Umbilical cord (tissue), 2 donors: ENCODE measurements around the gene PTPRG. TPM values are rescaled to one million over a fixed set of nuclear protein-coding genes. Genes with fewer than 3 reads are reported as not detected.
"Not testable (repeated sequence)": the region's sequence is repeated elsewhere in the genome, so short reads cannot be mapped to it uniquely, and the experiment has no call there.

ENCODE experiments used
- DNase-seq: peaks from one replicate; pipeline ENCODE4 v3.0.0-alpha.2; 2015; ENCODE audit warnings: low spot score
- total RNA-seq: library from RNA; depleted of rRNA; stranded (reverse); fragments of >200 nt; gene quantifications from one replicate; pipeline ENCODE4 v1.2.3, GENCODE V29; 2014; ENCODE audit warnings: low replicate concordance; ENCODE audit not compliant: insufficient read depth

The PTPRG gene
- total RNA-seq, 1 donor from 2014 or later: 84.0 TPM

DNA sequence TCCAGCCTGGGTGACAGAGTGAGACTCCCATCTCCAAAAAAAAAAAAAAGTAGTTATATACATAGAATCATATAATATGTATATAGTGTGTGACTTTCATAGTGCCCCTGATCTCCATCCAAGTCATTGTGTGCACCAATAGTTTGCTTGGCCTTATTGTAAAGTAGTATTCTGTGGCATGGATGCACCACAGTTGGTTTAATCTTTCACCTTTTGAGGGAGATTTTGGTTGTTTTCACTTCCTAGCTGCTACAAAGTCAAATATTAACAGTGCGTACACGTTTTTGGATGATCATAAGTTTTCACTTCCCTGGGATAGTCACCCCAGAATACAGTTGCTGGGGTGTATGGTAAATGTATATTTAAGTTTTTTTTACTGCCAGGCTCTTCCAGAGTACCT is 162.8 kb downstream of the PTPRG start:
- DNase-seq: no peak

DNA sequence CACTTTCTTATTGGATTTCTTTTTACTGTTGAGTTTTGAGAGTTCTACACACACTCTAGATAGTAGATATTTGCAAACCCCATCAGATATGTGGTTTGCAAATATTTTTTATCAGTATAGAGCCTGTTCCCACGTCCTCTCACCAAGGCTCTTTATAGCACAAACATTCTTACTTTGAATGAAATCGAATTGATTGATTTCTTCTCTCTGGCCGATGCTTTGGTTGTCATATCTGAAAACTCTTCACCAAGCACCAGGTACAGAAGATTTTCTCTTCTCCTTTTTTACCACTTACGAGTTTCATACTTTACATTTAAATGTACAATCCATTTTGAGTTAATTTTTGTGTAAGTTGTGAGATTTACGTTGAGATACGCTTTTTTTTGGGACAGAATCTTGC is 163.4 kb downstream of the PTPRG start:
- no peak for DNase-seq

DNA sequence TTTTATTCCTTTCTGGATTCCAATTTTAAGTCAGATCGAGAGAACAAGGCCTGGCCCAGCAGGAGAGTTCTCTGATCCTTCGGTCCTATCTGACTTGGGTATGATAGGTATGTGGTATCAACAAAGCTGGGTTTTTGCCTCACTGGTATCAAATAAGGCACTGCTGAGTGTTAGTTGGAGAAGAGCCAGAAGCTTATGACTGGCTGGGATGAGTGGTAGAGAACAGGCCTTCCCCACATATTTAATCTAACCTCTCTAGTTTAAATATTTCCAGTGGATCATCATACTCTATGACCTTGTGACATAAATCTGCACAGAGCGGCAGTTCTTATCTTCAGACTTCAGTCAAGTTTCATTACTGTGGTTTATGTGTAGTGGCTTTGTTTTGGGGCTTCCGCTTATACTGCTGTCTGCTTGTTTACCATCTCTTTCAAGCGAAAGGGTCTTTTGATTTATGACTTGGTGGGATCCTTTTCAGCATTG is 164.5 kb downstream of the PTPRG start:
- peak; percentile 95 for DNase-seq

DNA sequence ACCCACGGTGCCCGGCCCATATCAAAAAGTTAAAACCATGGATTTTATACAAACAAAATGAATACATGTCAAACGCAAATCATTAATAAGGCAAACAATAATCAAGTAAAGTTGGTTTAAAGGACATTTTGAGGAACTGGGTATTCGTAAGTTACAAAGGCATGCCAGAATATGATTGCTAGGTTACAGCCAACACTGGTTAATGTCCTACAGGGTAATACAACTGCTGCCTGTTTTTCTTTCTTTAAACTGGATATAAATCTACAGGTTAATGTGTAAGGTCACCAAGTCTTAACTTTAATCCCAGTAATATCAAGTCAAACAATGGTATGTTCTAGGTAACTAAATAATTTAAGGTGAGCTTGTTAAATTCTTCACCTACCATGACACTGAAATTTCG is 166.1 kb downstream of the PTPRG start:
- no peak for DNase-seq

DNA sequence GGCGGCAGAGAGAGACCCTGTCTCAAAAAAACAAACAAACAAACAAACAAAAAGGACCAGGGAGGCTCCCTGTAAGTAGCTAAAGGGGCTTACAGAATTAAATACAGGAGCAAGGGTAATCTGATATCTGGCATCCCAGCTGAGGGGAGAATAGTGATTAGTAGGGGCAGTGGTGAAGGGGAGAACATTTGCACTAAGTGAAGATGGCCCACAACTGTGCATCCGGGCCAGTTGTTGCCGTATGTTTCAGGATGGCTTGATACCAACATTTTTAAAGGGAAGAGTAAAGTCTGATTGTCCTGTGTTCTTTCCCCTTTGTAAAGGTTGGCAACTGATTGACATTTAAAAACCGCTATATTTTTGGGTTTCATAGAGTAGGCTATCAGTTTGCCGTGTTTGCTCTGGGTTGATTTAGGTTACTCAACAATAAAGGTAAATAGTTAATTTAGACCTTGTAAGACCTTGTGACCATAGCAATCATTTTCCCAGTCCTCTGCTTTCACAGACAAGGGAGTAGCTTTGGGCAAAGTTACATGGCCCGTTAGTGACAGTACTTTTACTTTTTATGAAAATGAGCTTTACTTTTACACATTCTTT is 167.8 kb downstream of the PTPRG start:
- no peak for DNase-seq

DNA sequence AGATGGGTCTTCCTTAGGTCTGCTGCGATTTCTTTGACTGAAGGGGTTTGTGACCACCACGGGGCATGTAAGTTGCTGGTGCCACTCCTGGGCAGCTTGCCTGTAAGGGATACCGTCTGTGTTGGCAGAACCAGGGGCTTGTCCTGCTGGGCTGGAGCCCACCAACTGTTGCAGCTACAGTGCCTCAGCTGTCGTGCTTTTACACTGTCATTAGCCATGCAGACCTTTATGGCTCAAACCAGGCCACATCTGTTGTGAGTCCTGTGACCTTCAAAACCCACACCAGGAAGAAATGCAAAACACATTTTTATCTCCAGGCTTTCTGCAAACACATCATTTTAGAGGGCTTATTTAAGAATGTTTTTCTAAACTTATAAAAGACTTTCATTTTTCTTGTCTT is 168.7 kb downstream of the PTPRG start:
- DNase-seq: no peak

DNA sequence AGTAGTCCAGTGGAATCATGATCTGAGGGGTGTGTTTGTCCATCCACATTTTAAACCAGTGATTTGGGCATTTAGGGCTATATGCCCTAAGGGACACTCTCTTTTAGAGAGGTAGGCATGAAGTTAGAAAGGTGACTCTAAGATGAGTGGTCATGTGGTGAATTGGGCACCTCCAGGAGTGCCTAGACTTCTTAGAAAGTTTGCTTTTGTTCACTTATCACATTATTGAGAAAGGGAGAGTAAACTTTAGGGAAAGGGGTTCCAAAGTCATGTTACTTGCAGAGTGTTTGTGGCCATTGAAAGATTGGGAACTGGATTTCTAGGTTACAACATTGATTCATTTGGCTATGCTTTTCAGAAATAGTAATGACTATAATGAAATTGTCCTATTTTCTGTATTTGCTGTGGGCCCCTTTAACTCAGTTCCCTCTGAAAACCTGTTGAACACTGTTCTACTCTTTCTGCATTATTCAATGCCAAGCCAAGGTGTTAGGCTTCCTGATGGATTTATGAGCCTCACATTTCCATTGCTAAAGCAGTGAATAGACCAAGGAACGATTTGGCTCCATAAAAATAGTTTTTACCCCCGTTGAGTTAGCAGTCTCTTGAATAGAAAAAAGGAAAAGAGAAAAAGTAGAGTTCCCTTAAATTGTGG is 169.3 kb downstream of the PTPRG start:
- DNase-seq: no peak

DNA sequence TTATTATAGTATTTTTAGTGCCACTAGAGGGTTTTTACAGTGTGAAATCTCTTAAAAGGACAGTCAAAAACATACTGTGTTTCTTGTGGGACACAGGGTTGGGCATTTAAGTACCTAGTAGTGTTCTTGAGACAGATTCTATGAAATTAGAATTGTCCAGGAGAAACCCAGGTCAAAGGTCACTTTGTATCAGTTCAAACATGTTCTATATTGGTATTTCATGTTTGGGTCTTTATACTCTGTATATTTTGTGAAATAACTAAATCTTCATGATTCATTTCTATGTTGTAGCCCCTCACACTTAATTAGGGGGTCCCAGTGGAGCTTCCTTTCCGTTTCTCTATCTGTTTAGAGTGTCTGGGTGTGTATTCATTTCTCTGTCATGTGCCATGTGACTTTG is 171.6 kb downstream of the PTPRG start:
- DNase-seq: no peak

DNA sequence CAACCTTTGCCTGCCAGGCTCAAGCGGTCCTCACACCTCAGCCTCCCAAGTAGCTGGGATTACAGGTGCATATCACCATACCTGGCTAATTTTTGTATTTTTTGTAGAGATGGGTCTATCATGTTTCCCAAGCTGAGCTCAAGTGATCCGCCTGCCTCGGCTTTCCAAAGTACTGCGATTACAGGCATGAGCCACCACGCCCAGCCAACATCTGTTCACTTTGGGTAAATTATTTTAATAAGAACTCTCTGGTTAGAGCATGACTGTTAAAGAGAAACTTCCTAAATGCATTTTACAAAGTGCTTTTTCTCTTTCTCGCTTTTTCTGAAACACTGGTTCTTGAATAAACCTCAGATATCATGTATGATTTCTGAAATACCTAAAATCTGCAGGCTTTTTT is 172.5 kb downstream of the PTPRG start:
- DNase-seq: peak; percentile 65

DNA sequence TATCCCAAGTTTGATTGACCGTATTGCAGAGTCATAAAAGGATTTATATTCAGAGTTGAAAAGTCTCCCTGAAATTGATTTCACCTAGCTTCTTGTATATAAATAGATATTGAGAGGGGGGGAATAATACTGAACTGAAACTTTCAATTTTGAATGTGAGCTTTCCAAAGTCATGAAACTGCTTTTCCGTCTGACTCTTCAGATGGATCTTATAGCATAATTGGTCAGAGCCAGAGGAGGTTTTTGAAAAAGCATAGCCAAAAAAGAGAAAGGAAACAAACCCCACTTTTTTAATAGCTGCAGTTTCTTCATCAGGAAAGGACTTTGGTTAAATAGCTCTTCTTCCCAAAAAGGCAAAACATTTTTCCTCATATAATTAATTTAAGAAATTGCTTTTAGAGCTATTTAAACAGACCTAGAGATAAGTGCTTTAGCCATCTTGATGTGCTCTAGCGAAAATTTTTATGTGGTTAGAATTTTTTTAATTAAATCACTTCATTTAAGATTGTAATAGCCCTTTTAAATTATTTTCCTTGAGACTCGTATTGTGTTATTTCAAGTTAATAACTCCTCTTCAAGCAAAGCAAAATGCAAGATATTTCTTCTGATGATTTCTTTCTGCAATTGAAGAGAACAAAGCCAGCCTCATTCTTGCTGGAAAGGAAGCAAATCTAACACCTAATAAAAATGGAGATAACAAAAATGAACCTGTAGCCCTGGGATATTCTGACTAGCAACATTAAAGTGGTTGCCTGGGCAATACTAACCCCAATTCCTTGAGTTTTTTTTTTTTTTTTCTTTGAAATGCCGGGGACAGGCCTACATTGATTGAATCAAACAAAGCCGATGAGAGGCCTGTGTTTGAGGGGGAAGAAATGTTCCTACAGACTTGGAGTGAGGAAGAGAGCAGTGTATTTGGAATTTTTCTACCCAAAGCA is 173.6 kb downstream of the PTPRG start:
- peak; percentile 74 for DNase-seq

DNA sequence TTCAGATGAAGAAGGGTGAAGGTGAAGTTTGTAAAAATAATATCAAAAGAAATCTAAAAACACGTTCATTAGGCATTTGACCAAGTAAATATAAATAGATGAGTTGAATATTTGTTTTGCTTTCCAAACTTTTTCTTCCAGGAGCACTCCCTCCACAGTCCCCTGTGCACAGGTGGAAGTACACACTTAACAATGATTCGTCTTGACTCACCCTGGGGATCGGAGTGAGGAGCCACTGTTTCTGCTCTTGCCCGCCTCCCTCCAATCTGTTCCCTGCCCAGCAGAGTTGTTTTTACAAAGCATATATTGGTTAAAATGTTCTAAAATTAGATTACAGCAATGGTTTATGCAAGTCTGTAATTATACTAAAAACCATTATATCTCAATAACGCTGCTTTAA is 175.1 kb downstream of the PTPRG start:
- no peak for DNase-seq

DNA sequence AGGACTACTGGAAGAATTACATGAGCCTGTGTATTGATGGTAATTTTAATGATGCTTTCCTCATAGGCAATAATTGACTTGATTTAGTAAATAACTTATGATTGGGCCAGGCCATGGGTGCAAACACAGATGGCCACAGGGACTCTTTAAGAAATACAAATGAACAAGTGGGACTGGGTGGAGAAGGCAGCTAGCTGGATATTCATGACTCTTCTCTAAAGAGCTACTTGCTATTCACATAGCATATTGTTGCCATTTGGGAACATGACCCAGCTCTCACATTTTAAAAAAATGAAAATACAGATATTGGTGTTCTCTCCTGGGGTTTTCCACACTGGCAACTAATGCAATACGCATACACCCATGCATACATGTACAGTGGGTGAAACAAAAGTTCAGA is 178.3 kb downstream of the PTPRG start:
- no peak for DNase-seq

DNA sequence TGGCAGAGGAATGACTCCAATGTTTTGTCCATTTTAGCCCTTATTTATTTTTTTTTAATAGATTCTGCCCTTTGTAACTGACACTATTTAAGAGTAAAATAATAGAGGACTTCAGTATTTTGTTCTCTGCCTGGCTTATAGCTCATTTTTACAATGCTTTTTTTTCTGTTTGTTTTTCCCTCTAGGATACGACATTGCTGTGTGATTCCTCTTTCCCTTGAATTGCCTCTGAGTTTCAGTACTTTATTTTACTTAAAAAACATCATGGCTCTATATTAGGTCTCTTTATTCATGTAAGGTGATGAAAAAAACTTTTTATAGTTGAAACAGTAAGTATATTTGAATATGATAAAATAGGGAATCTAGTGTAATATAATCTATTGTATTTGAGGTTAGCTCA is 179.1 kb downstream of the PTPRG start:
- DNase-seq: no peak

DNA sequence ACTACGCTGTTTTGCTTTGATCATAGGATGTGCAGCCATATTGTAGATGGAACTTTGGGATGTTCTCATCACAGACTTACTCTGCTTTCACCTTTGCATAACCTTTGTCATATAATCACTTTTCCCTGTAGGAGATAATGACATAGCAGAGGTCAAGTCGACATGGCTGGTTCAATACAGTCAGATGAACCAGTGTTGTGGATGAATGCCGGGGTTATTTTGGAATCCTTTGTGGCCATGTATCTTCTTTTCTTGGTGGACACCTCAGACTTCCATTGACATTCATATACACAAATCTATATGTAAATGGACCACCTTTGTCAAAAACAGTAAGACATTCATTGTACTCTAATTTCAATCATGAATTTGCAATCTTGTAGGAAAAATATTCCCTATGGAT is 180.2 kb downstream of the PTPRG start:
- no peak for DNase-seq

DNA sequence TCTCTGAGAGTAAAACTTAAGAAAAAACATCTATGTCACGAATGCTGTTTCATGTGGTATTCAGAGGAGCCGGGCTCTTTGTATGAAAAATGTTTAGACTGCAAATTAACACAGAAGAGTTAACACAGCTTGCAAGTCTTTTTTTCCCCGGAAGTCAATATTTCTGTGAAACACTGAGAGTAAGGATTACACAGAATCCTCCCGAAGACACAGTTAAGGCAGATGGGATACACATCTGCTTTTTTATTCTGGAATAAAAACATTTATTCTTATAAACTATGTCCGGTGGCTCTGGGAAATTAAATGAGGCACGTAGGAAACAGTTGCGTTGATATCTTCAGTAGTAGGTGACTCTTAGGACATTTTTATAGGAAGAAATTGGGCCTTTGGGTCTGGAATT is 180.6 kb downstream of the PTPRG start:
- peak; percentile 53 for DNase-seq

DNA sequence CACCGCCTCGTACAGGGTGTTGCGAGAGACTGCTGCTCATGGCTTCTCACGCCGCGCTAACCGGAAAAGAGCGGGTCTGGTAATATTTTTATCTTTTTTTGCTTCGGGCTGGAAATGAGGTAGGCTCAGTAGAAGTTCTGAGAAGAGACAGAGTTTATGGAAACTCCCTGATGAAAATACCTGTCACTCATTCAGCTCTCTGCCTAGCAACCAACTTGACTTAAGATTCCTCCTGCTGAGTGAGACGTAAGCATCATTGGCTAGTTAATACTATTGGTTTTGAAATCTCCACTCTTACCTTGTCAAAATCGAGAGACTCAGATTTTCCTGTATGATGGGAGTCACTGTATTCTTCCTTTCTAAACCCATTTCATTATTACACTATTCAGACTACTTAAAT is 181.7 kb downstream of the PTPRG start:
- no peak for DNase-seq

DNA sequence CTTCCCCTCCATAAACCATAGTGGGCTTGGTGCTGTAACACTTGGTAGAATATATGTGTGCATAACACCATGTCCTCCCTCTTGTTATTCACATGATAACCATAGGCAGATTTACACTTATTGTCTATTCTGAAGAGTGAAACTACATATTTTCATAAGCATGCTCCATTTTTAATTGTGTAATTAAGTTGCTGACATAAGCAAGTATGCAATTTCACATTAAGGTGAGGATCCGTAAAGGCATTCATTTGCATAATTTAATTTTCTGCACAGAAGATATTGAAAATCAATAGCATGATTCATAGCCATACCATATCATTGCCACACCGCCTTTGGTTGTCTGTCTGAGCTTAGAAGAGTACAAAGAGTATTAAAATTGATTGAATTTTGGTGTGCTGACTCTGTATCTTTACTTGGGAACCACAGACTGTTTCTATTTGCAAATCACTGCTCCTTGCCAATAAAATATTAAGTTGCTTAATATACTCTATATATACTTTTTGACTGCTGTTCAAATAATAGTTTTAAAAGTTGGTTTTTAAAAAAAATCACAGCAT is 182.4 kb downstream of the PTPRG start:
- no peak for DNase-seq

DNA sequence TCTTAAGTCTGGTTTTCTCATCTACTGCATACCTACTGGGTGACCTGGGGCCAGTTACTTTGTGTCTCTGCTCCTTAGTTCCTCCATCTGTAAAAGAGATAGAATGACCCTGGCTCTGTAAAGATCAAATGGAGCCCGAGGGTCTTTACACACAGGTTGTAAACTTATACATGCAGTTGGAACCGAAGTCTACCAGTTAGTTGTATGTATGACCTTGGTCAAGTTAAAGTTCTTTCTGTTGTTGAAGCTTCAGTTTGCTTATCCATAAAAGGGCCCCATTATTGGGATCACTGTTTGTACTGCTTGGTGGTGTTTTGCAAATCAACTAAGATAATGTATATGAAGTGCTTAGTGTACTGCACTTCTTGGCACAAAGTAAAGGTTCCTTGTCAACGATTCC is 186.9 kb downstream of the PTPRG start:
- DNase-seq: no peak

DNA sequence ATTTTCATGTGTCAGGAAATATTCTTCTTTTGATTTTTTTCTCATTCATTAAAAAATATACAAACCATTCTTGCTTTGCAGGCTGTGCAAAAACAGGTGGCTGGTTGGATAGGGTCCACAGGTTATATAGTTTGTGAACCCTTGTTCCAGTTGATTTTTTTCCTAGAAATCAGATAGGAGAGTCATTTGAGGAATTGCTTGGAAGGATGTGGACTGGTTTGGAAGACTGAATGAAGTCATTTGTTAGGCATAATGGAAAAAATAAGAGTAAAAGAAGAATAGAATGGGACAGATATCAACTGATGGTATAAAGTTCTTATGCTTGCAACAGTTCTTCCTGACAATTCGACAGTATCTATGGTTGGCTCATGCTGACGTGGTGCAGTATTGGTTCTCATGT is 189.4 kb downstream of the PTPRG start:
- no peak for DNase-seq

DNA sequence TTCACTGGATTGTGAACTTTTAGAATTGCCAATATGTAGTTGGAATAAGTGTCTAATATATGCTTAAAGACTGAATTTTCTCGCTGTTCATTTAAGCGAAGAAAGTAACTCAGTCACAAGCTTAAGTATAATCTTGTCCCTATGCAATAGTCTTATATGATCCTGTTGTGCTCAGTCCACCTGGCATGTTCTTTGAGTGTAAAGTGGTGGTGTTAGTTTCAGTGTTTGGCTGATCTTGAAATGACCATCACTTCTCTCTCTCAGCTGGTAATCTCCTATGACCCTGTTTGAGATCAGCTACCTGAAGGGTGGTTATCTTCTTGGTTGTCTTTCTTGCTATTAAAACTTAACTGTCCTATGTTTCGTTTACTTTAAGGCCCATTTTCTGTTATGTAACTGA is 197.5 kb downstream of the PTPRG start:
- no peak for DNase-seq

DNA sequence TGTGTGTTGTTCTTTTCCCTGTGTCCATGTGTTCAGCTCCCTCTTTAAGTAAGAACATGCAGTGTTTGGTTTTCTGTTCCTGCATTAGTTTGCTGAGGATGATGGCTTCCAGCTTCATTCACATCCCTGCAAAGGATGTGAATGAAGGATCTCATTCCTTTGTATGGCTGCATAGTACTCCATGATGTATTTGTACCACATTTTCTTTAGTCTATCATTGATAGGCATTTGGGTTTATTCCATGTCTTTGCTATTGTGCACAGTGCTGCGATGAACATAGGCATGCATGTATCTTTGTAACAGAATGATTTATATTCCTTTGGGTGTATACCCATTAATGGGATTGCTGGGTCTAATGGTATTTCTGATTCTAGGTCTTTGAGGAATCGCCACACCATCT is 199.4 kb downstream of the PTPRG start:
- not testable (repeated sequence) for DNase-seq

DNA sequence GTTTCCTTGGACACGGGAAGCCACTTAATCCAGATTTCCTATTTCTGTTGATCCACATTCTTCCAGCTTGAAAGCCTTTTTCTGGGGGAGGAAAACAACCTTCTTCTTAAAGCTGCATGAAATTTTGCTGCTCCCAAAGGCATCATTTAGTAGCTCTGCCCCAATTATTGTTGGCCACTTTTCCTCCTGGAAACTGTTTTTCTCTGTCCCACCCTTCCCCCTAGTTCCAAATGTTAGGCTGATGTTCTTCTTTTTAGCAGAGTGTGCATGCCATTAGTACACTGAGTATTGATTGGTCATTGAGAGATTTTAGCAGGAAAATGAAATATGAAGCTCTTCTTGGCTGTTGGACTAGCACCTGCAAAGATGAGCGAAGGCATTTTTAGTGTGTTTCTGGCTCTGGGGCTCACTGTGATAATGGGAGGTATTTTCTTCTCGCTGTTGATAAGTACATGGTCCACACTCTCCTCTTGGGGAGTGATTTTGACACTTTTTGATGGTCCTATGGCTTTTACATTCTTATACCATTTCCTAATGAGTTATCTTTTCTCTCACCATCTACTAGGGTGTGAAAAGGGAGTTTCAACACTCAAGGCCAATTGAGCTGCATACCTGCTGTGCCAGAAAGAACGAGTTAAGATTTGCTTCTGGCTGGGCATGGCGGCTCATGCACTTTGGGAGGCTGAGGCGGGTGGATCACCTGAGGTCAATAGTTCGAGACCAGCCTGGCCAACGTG is 200.5 kb downstream of the PTPRG start:
- DNase-seq: no peak
